PC-3 (cell line): Measurements from ENCODE around the gene SNX19.
"Not testable (repeated sequence)": the region's sequence is repeated elsewhere in the genome, so short reads cannot be mapped to it uniquely, and the experiment has no call there.

Experiments used
- EZH2 ChIP-seq: fragments of 300-600 bp; sonication (generic); IDR thresholded peaks from one replicate; pipeline ENCODE4 v1.6.1; 2017; ENCODE audit warnings: antibody characterized with exemption, mild to moderate bottlenecking, low read length; ENCODE audit not compliant: unreplicated experiment
- EZH2phosphoT487 ChIP-seq: fragments of 300-600 bp; sonication (generic); IDR thresholded peaks from 2 replicates; pipeline ENCODE4 v1.6.1; 2018; ENCODE audit warnings: mild to moderate bottlenecking, antibody characterized with exemption, low read length, borderline replicate concordance
- TF ChIP-seq, protein P1 (sequence below): fragments of 300-600 bp; sonication (generic); conservative IDR thresholded peaks from 2 replicates; pipeline ENCODE4 v1.5.1; 2017; ENCODE audit warnings: antibody characterized with exemption, low read depth, mild to moderate bottlenecking, low read length

- TF ChIP-seq, protein P1, sequence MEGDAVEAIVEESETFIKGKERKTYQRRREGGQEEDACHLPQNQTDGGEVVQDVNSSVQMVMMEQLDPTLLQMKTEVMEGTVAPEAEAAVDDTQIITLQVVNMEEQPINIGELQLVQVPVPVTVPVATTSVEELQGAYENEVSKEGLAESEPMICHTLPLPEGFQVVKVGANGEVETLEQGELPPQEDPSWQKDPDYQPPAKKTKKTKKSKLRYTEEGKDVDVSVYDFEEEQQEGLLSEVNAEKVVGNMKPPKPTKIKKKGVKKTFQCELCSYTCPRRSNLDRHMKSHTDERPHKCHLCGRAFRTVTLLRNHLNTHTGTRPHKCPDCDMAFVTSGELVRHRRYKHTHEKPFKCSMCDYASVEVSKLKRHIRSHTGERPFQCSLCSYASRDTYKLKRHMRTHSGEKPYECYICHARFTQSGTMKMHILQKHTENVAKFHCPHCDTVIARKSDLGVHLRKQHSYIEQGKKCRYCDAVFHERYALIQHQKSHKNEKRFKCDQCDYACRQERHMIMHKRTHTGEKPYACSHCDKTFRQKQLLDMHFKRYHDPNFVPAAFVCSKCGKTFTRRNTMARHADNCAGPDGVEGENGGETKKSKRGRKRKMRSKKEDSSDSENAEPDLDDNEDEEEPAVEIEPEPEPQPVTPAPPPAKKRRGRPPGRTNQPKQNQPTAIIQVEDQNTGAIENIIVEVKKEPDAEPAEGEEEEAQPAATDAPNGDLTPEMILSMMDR, result not testable (repeated sequence)
- not testable (repeated sequence) for TF ChIP-seq EZH2phosphoT487, EZH2
Measured at GRCh38 chr11:130855707-130856106, 60.6 kb downstream of the SNX19 start.
